ENCODE data around the gene HOXB7. TPM values are rescaled to one million over a fixed set of nuclear protein-coding genes. Genes with fewer than 3 reads are reported as not detected.

Gene HOXB7
- total RNA-seq, 2 donors from 2014 or later, result 0.63 to 7.2 TPM

- ATAC-seq (ENCODE audit: insufficient number of reproducible peaks, low FRiP score, low read depth) (no peak), DNase-seq (ENCODE audit: low spot score) (no peak)
- TF ChIP-seq CTCF (IDR thresholded peaks at IDR 0.05), result no peak
- Histone ChIP-seq H3K4me1 (ENCODE audit: control insufficient read depth in 1 of 2, low read depth in 2 of 2) (peaks cover 33 to 84% of the 10 kb centered on the region in 2 donors), H3K9me3 (no peaks in the 10 kb centered on the region), H3K27me3 (replicated peaks; ENCODE audit: insufficient read depth) (no peaks in the 10 kb centered on the region), H3K36me3 (no peaks in the 10 kb centered on the region), H3K27ac (peak overlapping the region; percentile 81 to 96), H3K4me3 (peak overlapping the region; percentile 7)
These were observed 52.6 kb downstream of the HOXB7 start for GRCh38 chr17:48558057-48558830.

Other genes starting within 250 kb of the HOXB7 start
- 1 to 10 TPM in 1 of 2 donors, not detected in 1; 2.6 TPM for gene SKAP1, start 180.8 kb downstream of the HOXB7 start, total RNA-seq
- not detected for gene HOXB1, start 80.0 kb downstream of the HOXB7 start, total RNA-seq
- gene HOXB2, start 65.9 kb downstream of the HOXB7 start, total RNA-seq, result 10 to 100 TPM; 53.3 to 73.0 TPM
- gene HOXB4, start 32.7 kb downstream of the HOXB7 start, total RNA-seq, result 10 to 100 TPM in 1 of 2 donors, 1 to 10 TPM in 1; 6.2 to 11.5 TPM
- gene HOXB3, start 20.8 kb downstream of the HOXB7 start, total RNA-seq, result 10 to 100 TPM; 26.8 to 33.3 TPM
- 1 to 10 TPM in 1 of 2 donors, under 1 TPM in 1; 0.56 to 3.8 TPM for gene HOXB5, start 17.2 kb downstream of the HOXB7 start, total RNA-seq
- gene HOXB6, start 6.0 kb downstream of the HOXB7 start, total RNA-seq, result 1 to 10 TPM; 4.2 to 9.9 TPM
- 1 to 10 TPM in 1 of 2 donors, not detected in 1; 1.4 TPM for gene HOXB8, start 4.3 kb upstream of the HOXB7 start, total RNA-seq
- gene HOXB9, start 15.3 kb upstream of the HOXB7 start, total RNA-seq, result not detected
- not detected for gene PRAC1, start 111.5 kb upstream of the HOXB7 start, total RNA-seq
- not detected for gene PRAC2, start 112.2 kb upstream of the HOXB7 start, total RNA-seq
- gene HOXB13, start 117.7 kb upstream of the HOXB7 start, total RNA-seq, result not detected
- not detected for gene TTLL6, start 206.2 kb upstream of the HOXB7 start, total RNA-seq
- gene CALCOCO2, start 220.0 kb upstream of the HOXB7 start, total RNA-seq, result 100 to 1,000 TPM; 122 to 192 TPM

Data from thoracic aorta (tissue), 2 donors.